Endothelial cell of hepatic sinusoid (primary cell): ENCODE measurements around the gene GPN3.
"Not testable (repeated sequence)": the region's sequence is repeated elsewhere in the genome, so short reads cannot be mapped to it uniquely, and the experiment has no call there.

Experiments
- in situ Hi-C: cut with HindIII; loops from 2 replicates; pipeline ENCODE4 v1.10.0; 2017; ENCODE audit warnings: low sequenced_read_pairs

Gene GPN3

DNA sequence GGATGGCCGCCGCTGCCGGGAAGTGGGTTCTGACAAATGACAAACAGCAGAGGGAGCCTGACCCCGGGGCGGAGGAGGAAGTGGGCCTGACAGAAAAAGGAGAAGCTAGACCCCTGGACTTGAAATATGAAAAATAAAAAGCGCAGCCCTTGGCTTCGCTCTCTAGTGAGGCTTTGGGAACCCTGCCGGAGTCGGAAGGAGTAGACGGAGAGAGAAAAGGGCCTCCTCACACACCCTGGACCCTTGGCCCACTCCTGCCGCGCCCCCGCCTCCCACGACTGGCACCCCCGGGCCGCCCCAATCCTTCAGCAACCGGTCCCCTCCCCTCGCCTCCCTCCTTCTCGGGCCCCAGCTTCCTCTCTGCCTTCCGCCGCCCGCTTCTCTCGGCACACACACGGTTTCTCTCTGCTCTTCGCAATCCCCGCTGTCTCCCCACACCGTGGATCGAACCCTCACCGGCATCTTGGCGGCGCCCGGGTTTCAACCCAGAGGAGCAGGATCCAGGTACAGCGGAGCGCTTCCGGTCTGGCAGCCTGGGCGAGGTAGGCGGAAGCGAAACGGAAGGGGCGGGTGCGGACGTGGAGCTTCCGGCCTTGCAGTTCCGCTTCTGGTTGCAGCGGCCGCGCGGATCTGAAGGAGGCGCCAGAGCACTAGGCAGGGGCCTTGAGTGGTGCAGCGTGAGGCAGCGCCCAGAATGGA, 18.1 kb downstream of the GPN3 start, which contains the start of gene ARPC3:
Gene ARPC3, minus strand, starts transcription at position 539 of the 699 bp plus-strand sequence. Its CDS starts 77 bp downstream, at position 462.
- in situ Hi-C loops, result no loop called here

GRCh38 chr12:110444455-110444854, 23.6 kb downstream of the GPN3 start:
- in situ Hi-C loops, result no loop called here

GRCh38 chr12:110436231-110436630, 31.8 kb downstream of the GPN3 start:
- in situ Hi-C loops, result no loop called here

DNA sequence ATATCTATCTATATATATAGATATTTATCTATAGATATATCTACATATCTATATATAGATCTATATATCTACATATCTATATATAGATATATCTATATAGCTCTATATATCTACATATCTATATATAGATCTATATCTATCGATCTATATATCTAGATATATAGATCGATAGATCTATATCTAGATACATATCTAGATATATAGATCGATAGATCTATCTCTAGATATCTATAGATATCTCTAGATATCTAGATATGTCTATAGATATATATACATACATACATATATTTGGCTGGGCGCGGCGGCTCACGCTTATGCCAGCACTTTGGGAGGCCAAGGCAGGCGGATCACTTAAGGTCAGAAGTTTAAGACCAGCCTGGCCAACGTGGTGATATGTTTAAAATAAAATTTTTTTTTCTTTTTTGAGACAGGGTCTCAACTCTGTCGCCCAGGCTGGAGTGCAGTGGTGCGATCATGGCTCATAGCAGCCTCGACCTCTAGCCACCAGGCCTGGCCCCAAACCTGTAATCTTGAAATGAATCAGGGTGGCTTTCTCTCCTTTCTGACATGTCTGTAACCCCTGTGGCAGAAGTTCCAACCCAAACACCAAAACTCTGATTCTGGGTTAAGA, 36.0 kb downstream of the GPN3 start:
- in situ Hi-C loops, result no loop called here

- in situ Hi-C loops, result not testable (repeated sequence)
These were observed 38.4 kb downstream of the GPN3 start for GRCh38 chr12:110429676-110430075.

GRCh38 chr12:110426406-110426805, 41.7 kb downstream of the GPN3 start:
- in situ Hi-C loops, result no loop called here

GRCh38 chr12:110424237-110424636, 43.8 kb downstream of the GPN3 start:
- in situ Hi-C loops, result no loop called here

DNA sequence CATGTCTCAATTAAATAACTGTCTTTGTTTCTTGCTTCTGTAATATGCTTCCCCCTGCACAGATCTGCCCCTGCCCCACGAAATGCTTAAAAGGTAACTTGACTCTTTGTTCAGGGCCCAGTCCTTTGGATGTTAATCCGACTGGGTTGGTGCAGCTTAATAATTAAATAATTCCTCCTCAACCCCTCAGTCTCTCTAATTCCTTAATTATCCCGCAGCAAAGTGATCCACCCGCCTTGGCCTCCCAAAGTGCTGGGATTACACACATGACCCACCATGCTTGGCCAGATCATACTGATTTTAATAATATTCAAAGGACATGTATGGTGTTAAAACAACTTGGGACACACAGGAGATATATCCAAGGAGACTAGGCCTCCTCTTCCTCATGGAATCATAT, 46.4 kb downstream of the GPN3 start:
- in situ Hi-C loops, result no loop called here

DNA sequence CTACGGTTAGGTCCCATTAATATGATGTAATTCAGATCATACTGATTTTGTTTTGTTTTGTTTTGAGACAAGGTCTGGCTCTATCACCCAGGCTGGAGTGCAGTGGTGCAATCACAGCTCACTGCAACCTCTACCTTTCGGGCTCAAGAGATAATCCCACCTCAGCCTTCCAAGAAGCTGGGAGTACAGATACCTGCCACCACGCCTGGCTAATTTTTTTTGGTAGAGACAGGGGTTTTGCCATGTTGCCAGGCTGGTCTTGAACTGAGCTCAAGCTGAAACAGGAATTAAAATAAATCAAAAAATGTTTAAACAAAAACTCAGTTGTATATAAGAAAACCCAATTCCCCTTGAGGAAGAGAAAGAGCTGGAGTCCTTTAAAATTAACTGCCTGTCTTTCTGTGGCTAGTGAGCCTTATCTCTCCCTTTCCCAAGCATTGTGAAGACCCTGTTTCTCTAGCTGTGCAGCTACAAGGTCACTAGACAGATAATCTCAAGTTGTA, 46.8 kb downstream of the GPN3 start:
- in situ Hi-C loops, result no loop called here

- in situ Hi-C loops, result not testable (repeated sequence)
These were observed 47.4 kb downstream of the GPN3 start for GRCh38 chr12:110420644-110421043.

GRCh38 chr12:110417113-110417512, 50.9 kb downstream of the GPN3 start:
- in situ Hi-C loops, result not testable (repeated sequence)

- in situ Hi-C loops, result not testable (repeated sequence)
These were observed 58.0 kb downstream of the GPN3 start for GRCh38 chr12:110410086-110410485.

DNA sequence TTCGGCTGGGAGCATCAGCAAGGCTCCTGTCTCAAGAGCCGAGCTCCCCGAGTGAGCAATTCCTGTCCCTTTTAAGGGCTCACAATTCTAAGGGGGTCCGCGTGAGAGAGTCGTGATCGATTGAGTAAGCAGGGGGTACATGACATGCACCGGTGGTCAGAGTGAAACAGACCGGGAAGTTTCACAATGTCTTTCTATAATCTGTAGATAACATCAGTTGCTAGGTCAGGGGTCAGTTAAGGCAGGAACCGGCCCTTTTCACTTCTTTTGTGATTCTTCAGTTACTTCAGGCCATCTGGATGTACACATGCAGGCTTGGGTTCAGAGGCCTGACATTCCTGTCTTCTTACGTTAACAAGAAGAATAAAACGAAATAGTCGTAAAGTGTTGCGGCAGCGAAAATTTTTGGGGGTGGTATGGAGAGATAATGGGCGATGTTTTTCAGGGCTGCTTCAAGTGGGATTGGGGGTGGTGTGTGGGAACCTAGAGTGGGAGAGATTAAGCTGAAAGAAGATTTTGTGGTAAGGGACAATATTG, 62.9 kb downstream of the GPN3 start:
- in situ Hi-C loops, result not testable (repeated sequence)

DNA sequence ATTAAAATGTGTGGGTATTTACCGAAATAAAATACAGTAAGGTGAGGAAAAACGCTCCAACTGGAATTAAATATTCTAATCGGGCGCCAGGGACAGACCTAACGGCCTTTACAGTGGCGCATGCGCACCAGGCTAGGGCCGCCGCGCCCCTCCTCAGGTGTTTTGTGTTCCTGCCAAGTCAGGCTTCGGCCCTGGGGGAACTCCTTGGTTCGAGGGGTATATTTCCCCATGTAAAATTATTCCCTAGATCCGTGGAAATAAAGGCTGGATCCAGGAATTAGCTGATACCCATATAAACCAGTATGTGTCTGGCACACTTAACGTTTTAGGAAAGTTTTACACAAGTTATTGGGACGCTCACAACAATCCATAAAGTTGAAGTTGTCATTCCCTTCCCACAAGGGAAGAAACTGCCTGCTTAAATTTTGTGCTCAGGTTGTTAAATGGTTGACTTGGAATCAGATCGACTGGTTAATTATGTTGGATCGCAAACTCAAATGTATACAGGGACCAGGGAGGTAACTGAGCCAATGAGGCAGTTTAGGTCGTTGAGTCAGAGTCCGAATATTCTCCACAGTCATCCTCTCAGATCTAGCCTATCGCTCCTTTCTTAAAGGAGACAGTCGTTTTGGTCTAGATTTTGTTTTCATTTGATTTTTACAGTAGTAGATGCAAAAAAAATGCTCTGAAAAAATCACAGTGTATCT, 63.9 kb downstream of the GPN3 start:
- in situ Hi-C loops, result no loop called here

DNA sequence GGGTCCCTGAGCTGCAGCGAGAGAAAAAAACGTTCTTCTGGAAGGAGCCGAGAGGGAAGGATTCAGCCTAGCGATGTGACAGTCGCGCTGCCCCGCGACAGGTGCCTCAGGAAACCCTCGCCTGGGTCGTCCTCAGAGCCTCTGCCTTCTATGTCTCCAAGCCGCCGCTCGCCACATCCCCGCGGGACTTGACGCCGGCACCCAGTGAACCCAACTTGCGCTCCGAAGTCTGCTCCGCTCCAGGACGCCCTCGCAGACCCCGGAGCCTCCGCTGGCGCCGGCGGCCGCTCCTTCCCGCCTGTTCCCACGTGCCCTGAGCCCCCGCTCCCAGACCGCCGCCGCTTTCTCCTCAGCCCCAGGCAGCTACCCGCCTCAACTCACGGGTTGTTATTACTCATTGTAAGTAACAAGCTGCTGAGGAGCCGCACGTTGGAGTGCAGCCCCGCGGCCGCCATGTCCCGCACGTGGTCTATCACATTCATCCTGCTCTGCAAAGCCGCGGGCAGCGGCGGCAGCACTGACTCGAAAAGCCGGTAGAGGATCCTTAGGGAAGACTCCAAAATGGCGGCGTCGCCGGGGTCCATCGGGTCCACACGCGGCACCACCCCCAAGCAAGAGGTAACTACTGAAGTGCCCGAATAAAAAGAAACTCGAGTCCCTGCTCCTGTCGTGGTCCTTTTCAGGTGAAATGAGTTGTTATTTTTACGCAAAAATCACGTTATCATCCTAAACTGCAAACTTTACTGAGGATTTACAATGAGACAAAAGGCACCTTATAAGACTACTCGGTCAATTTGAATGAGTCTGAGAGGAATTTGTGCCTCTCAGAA, 64.7 kb downstream of the GPN3 start, which contains the start of gene ANAPC7:
Gene ANAPC7, minus strand, starts transcription at position 563 of the 830 bp plus-strand sequence. Its CDS starts 81 bp downstream, at position 482.
- in situ Hi-C loops, result no loop called here
